Cerebellar cortex (tissue), 1 donor: Measurements from ENCODE around the gene ZIC3.
A peak's percentile ranks its signal among the peaks of the same experiment; 100 is the strongest.
"Not testable (repeated sequence)": the region's sequence is repeated elsewhere in the genome, so short reads cannot be mapped to it uniquely, and the experiment has no call there.

Experiments
- DNase-seq: peaks from one replicate; pipeline ENCODE4 v3.0.0-alpha.2; 2015; ENCODE audit warnings: low spot score

Gene ZIC3

GRCh38 chrX:137565921-137566745 is at the start of gene ZIC3:
ZIC3 (plus strand) TSS chrX:137566127; CDS start chrX:137566692, 565 bp downstream.
- DNase-seq: peak; percentile 78

DNA sequence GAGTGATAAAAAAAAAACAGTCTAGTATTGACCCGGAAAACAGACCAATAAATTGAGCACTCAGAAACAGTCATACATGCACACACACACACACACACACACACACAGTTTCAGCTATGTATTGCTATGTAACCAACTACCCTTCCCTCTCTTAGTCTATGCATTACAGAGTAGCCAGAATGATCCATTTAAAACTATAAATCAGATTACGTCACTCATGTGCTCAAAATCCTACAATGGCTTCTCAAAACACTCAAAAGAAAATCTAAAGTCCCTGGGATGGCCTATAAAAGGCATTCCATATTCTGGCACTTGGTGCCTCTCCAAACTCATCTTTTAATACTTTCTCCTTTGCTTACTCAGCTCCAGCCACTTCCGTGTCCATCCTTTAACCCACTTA is 46.5 kb upstream of the ZIC3 start:
- DNase-seq: no peak

- DNase-seq: no peak
These were observed 19.9 kb upstream of the ZIC3 start for GRCh38 chrX:137545711-137546651.

DNA sequence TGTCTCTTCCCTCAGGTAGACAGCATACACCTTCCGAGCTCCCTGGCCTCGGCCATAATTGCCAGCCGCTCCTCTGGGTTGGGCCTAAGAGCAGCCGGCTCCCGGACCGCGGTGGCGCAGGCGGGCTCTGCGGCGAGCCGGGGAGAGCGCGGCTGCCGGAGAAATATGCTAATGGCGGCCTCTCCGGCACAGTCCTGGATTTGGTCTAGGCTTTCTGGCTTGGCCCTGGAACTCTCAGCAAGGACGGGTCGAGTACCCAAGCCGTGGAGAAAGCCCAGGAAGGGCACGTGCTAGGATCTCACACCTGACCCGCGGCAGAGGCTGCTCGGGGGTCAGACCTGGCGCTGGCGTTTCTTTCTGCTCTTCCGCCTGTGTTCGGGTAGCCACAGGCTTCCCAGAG is 18.6 kb upstream of the ZIC3 start:
- no peak for DNase-seq

GRCh38 chrX:137548261-137548660 is 17.7 kb upstream of the ZIC3 start:
- no peak for DNase-seq

- no peak for DNase-seq
These were observed 16.9 kb upstream of the ZIC3 start for GRCh38 chrX:137549073-137549472.

DNA sequence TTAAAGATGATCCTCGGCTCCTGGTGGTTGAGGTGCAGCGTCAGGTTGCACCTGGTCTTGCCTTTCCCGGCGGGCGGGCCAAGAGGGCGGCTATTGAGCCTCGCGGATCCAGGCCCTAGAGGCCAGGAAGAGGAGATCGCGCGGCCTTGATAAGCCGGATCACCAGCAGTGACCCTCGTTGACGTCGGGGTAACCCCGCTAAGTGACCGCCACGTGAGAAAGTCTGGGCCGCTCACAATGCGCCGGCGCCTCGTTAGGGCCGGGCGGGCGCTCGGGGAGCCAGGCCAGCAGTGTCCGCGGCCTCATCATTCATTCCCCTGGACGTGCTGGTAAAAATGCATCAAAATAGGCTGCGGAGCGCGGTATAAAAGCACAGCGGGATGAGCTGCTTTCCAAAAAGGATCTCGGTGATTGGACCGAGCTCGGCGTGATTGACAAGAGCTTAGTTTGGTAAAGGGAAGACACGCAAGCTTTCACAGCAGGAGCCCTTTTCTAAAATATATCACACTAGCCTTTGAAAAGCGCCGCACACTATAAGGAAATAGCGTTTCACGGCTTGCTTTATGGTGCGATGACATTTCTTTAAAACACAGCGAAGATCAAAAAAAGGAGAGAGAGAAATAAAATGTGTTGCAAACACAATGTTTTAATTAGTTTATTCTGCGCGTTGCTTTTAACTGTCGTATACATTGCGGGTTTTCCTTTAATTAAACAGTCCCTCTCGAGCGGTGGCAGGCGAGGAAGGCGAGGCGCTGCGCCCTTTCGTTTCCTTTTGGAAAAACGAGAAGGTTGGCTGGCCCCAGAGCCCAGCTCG is 15.9 kb upstream of the ZIC3 start:
- DNase-seq: peak; percentile 41

DNA sequence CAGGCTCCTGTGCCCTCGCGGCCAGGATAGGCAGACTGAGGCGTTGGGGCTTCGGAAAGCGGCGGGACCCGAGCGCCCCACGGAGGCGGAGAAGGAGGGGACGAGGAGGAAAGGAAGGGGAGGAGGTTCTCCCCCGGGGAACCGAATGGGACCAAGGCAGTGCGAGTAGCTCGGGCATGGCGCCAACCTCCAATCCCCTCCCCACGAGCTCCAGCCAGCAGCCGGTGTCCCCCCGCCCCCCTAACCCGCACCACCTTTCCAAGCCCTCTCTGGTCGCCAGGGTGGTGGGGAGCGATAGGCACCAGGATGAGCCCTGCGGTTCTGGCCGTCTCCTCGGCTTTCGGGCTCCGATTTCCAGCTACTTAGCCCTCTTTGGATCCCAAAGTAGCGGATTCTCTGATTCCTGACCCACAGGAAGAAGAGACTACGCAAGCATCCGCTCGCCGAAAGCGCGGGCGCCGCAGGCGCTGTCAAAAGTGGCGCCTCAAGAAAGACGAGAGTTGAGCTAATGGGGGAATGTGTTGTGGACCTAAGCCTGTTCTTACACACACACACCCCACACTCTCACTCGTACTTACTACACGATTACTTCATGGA is 15.2 kb upstream of the ZIC3 start:
- peak; percentile 38 for DNase-seq

DNA sequence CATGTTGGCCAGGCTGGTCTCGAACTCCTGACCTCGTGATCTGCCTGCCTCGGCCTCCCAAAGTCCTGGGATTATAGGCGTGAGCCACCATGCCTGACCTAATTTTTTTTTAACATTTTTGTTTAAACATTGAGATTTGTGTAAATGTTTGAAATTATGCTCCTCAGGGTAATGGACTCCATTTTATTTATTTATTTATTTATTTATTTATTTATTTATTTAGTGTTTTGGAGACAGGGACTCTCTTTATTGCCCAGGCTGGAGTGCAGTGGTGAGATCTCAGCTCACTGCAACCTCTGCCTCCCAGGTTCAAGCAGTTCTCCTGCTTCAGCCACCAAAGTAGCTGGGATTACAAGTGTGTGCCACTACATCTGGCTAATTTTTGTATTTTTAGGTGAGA is 13.8 kb upstream of the ZIC3 start:
- DNase-seq: not testable (repeated sequence)

GRCh38 chrX:137562096-137562495 is 3.8 kb upstream of the ZIC3 start:
- no peak for DNase-seq

GRCh38 chrX:137563681-137564651 is 2.0 kb upstream of the ZIC3 start:
- no peak for DNase-seq

GRCh38 chrX:137565318-137565904 is 516 bp upstream of the ZIC3 start:
- DNase-seq: peak; percentile 23

- peak; percentile 45 for DNase-seq
These were observed 1.1 kb downstream of the ZIC3 start for GRCh38 chrX:137566746-137567679.

GRCh38 chrX:137567682-137568232 is 1.8 kb downstream of the ZIC3 start:
- DNase-seq: peak; percentile 26

GRCh38 chrX:137568741-137569469 is 3.0 kb downstream of the ZIC3 start:
- no peak for DNase-seq

GRCh38 chrX:137569470-137569891 is 3.6 kb downstream of the ZIC3 start:
- DNase-seq: no peak

- DNase-seq: peak; percentile 19
These were observed 7.6 kb downstream of the ZIC3 start for GRCh38 chrX:137573324-137574101.
